Smooth muscle cell (in vitro differentiated cells): ENCODE results near the gene INPPL1. TPM values are rescaled to one million over a fixed set of nuclear protein-coding genes. Genes with fewer than 3 reads are reported as not detected.
"Not testable (repeated sequence)": the region's sequence is repeated elsewhere in the genome, so short reads cannot be mapped to it uniquely, and the experiment has no call there.

ENCODE experiments used
- DNase-seq: peaks from one replicate; lab custom pipeline; 2025; ENCODE audit not compliant: unreplicated experiment; lab: John Stamatoyannopoulos, UW
- H2AFZ ChIP-seq: fragments of 200-600 bp; sonication (generic); 2 replicates; pipeline ENCODE4 v1.6.0; 2016; ENCODE audit warnings: antibody characterized with exemption, low read depth, mild to moderate bottlenecking
- H3F3A ChIP-seq: fragments of 200-600 bp; sonication (generic); 2 replicates; pipeline ENCODE4 v1.6.0; 2017; ENCODE audit warnings: antibody characterized with exemption, low read depth
- H3K27ac ChIP-seq: fragments of 200-600 bp; sonication (generic); 2 replicates; pipeline ENCODE4 v1.5.1; 2016; ENCODE audit warnings: low read depth, mild to moderate bottlenecking
- H3K27me3 ChIP-seq: fragments of 200-600 bp; sonication (generic); 2 replicates; pipeline ENCODE4 v1.6.1; 2016; ENCODE audit warnings: low read depth, mild to moderate bottlenecking
- H3K36me3 ChIP-seq: fragments of 200-600 bp; sonication (generic); 2 replicates; pipeline ENCODE4 v1.5.1; 2016; ENCODE audit warnings: low read depth
- H3K4me1 ChIP-seq: fragments of 200-600 bp; sonication (generic); 2 replicates; pipeline ENCODE4 v1.5.1; 2016; ENCODE audit warnings: low read depth
- H3K4me2 ChIP-seq: fragments of 200-600 bp; sonication (generic); 2 replicates; pipeline ENCODE4 v1.6.0; 2016; ENCODE audit warnings: mild to moderate bottlenecking
- H3K4me3 ChIP-seq: fragments of 200-600 bp; sonication (generic); 2 replicates; pipeline ENCODE4 v1.5.1; 2016; ENCODE audit warnings: mild to moderate bottlenecking
- H3K79me2 ChIP-seq: fragments of 200-600 bp; sonication (generic); 2 replicates; pipeline ENCODE4 v1.6.0; 2016; ENCODE audit warnings: low read depth, mild to moderate bottlenecking
- H3K9ac ChIP-seq: fragments of 200-600 bp; sonication (generic); 2 replicates; pipeline ENCODE4 v1.6.0; 2016; ENCODE audit warnings: low read depth
- H3K9me3 ChIP-seq: fragments of 200-600 bp; sonication (generic); replicated peaks from 2 replicates; pipeline ENCODE4 v1.5.1; 2016; ENCODE audit warnings: low read depth
- H4K20me1 ChIP-seq: fragments of 200-600 bp; sonication (generic); 2 replicates; pipeline ENCODE4 v1.6.0; 2016; ENCODE audit warnings: low read depth
- WGBS: methylation state at CpG from one replicate; pipeline ENCODE4 v1.1.7; 2016; ENCODE audit warnings: low lambda C conversion rate; 5-methylcytosine and 5-hydroxymethylcytosine counted together
- polyA plus RNA-seq: library from polyadenylated mRNA; unstranded; fragments of >200 nt; fragmentation: Nextera tagmentation; extraction: Ambion mirVana; gene quantifications from 2 replicates; pipeline ENCODE4 v1.2.1, GENCODE V29; 2016
- total RNA-seq: library from RNA; depleted of rRNA; stranded (reverse); fragments of >200 nt; gene quantifications from 2 replicates; pipeline ENCODE4 v1.2.3, GENCODE V29; 2014
- TF ChIP-seq, protein P1 (sequence below): fragments of 200-600 bp; sonication (generic); IDR thresholded peaks from 2 replicates; pipeline ENCODE4 v1.5.1; 2017; ENCODE audit warnings: borderline replicate concordance, mild to moderate bottlenecking, antibody characterized with exemption; ENCODE audit not compliant: insufficient read depth, poor library complexity, severe bottlenecking

The INPPL1 gene
- total and polyA plus RNA-seq, 2 experiments from 2014 or later: 71.6 to 95.6 TPM

DNA sequence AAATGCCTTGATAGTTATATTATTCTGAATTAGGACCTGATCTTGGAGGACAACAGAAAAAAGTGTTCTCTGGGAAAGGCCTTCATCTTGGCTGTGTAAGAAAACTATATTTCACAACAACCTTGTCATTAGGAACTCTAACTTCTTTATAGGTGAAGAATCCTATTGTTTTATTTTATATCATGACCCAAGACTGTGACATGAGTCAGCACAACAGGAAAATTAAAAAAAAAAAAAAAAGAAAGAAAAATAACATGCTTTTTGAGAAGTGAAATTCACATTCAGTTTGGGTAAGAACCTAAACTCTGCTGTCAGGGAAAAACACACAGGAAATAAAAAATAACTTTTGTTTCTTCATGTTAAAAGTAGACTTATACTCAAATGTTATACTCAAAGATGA is 19.7 kb upstream of the INPPL1 start:
- no peaks in the 10 kb centered on the region for H4K20me1 ChIP-seq
- no peaks in the 10 kb centered on the region for H3K79me2 ChIP-seq
- H3K36me3 ChIP-seq: no peaks in the 10 kb centered on the region

DNA sequence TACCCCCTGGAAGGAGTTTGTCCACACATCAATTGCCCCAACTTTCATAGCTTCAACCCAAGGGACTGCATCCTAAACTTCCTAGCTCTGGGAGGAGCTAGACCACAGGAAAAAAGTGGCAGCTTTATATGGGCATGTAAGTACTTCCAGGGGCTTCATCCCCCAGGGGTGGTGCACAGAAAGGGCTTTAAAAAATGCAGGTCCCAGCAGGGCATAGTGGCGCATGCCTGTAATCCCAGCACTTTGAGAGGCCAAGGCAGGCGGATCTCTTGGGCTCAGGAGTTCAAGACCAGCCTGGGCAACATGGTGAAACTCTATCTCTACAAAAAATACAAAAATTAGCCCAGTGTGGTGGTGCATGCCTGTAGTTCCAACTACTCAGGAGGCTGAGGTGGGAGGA is 17.8 kb upstream of the INPPL1 start:
- not testable (repeated sequence) for H3K9ac ChIP-seq, H3K4me3 ChIP-seq, H3K4me2 ChIP-seq, H3K27ac ChIP-seq, H4K20me1 ChIP-seq, H2AFZ ChIP-seq, H3K4me1 ChIP-seq, H3F3A ChIP-seq, H3K79me2 ChIP-seq, H3K9me3 ChIP-seq, H3K36me3 ChIP-seq, H3K27me3 ChIP-seq, DNase-seq
- 85% methylated on average over 2 of the region's 2 CpGs for WGBS

More for the DNA sequence above, 19.7 kb upstream of the INPPL1 start:
- TF ChIP-seq, protein P1, sequence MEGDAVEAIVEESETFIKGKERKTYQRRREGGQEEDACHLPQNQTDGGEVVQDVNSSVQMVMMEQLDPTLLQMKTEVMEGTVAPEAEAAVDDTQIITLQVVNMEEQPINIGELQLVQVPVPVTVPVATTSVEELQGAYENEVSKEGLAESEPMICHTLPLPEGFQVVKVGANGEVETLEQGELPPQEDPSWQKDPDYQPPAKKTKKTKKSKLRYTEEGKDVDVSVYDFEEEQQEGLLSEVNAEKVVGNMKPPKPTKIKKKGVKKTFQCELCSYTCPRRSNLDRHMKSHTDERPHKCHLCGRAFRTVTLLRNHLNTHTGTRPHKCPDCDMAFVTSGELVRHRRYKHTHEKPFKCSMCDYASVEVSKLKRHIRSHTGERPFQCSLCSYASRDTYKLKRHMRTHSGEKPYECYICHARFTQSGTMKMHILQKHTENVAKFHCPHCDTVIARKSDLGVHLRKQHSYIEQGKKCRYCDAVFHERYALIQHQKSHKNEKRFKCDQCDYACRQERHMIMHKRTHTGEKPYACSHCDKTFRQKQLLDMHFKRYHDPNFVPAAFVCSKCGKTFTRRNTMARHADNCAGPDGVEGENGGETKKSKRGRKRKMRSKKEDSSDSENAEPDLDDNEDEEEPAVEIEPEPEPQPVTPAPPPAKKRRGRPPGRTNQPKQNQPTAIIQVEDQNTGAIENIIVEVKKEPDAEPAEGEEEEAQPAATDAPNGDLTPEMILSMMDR: no peak
- Histone ChIP-seq H3K4me3 (no peak overlapping the region), H3F3A (no peaks in the 10 kb centered on the region), H3K4me1 (no peaks in the 10 kb centered on the region), H3K9ac (no peak overlapping the region), H3K9me3 (no peaks in the 10 kb centered on the region), H2AFZ (no peak overlapping the region), H3K27ac (no peak overlapping the region), H3K27me3 (no peaks in the 10 kb centered on the region), H3K4me2 (no peak overlapping the region)
- DNase-seq: no peak

DNA sequence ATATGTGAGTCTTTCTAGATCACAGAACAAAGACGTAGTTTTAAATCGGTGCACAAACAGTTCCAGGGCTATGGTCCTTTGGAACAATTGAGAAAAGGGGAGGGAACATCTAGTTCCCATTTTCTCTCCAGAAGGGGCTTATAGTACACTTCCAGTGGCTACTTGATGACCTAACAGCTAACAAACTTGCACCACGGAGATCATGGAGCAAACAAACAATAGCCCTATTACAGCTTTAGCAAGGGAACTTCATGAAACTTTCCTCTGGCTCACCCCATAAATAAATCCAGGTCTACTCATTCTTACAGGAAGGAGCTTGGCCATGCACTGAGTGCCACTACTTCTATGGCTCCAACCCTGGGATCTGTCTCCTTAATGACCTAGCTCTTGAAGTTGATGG is 16.3 kb upstream of the INPPL1 start:
- Histone ChIP-seq H3K27ac (no peak overlapping the region), H4K20me1 (no peaks in the 10 kb centered on the region), H3K9ac (no peak overlapping the region), H3K36me3 (no peaks in the 10 kb centered on the region), H3K4me1 (no peaks in the 10 kb centered on the region), H3F3A (no peaks in the 10 kb centered on the region), H3K4me3 (no peak overlapping the region), H3K4me2 (no peak overlapping the region), H2AFZ (no peak overlapping the region), H3K79me2 (no peaks in the 10 kb centered on the region), H3K9me3 (no peaks in the 10 kb centered on the region), H3K27me3 (peaks cover 3% of the 10 kb centered on the region)
- TF ChIP-seq, protein P1: no peak
- DNase-seq: no peak
- 83% methylated on average over 3 of the region's 3 CpGs for WGBS

DNA sequence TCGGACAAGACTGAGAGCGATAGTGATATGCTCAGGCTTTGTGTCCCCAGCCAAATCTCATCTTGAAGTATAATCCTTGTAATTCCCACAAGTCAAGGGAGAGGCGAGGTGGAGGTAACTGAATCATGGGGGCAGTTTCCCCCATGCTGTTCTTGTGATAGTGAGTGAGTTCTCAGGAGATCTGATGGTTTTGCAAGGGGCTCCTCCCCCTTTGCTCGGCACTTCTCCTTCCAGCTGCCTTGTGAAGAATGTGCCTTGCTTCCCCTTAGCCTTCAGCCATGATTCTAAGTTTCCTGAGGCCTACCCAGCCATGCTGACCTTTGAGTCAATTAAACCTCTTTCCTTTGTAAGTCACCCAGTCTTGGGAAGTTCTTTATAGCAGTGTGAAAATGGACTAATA is 15.5 kb upstream of the INPPL1 start:
- Histone ChIP-seq H3K4me1 (no peaks in the 10 kb centered on the region), H3K36me3 (no peaks in the 10 kb centered on the region), H3K4me3 (no peak overlapping the region), H3F3A (no peaks in the 10 kb centered on the region), H4K20me1 (no peaks in the 10 kb centered on the region), H3K27me3 (peaks cover 7% of the 10 kb centered on the region), H3K79me2 (no peaks in the 10 kb centered on the region), H3K9ac (no peak overlapping the region), H3K4me2 (no peak overlapping the region), H3K27ac (no peak overlapping the region), H2AFZ (no peak overlapping the region), H3K9me3 (no peaks in the 10 kb centered on the region)
- DNase-seq: no peak
- TF ChIP-seq, protein P1: no peak
- 88% methylated on average over 4 of the region's 4 CpGs for WGBS
